Sigmoid colon (tissue), 7 donors: ENCODE data around the gene PLXNB2. TPM values are rescaled to one million over a fixed set of nuclear protein-coding genes. Genes with fewer than 3 reads are reported as not detected.

Experiments used
- DNase-seq: peaks from one replicate; pipeline ENCODE4 v3.0.0-alpha.2; 2019
- H3K27ac ChIP-seq, 4 donors: fragments of 200-600 bp; sonication (generic); one replicate each; pipeline ENCODE4 v1.5.1; 2016 to 2019; ENCODE audit warnings: mild to moderate bottlenecking in 1 of 4
- H3K27me3 ChIP-seq, 3 donors: fragments of 200-600 bp; sonication (generic); one replicate each; pipeline ENCODE4 v1.5.1; 2019; ENCODE audit warnings: mild to moderate bottlenecking in 1 of 3
- H3K36me3 ChIP-seq, 4 donors: fragments of 200-600 bp; sonication (generic); one replicate each; pipeline ENCODE4 v1.5.1; 2016 to 2019
- H3K4me1 ChIP-seq, 4 donors: fragments of 200-600 bp; sonication (generic); one replicate each; pipeline ENCODE4 v1.5.1; 2017 to 2019
- H3K4me3 ChIP-seq, 4 donors: fragments of 200-600 bp; sonication (generic); one replicate each; pipeline ENCODE4 v1.5.1; 2017 to 2019; ENCODE audit warnings: mild to moderate bottlenecking in 2 of 4, moderate library complexity in 1 of 4
- H3K9me3 ChIP-seq, 4 donors: fragments of 200-600 bp in 3 of 4; sonication (generic) in 3 of 4; one replicate each; pipeline versions ENCODE4 v1.5.1 to v1.6.1; 2013 to 2019
- EP300 ChIP-seq, 4 donors: sonication (generic); formaldehyde crosslinking; IDR thresholded peaks; one replicate each; pipeline ENCODE4 v1.6.1; 2017; ENCODE audit warnings: antibody characterized with exemption in 4 of 4
- POLR2A ChIP-seq, 2 donors: fragments of 450-650 bp; IDR thresholded peaks; one replicate each; pipeline ENCODE4 v1.6.1; 2016; ENCODE audit warnings: antibody characterized with exemption in 2 of 2, mild to moderate bottlenecking in 2 of 2, moderate library complexity in 2 of 2
- POLR2AphosphoS5 ChIP-seq, 4 donors: sonication (generic); formaldehyde crosslinking; IDR thresholded peaks; one replicate each; pipeline ENCODE4 v1.6.1; 2017; ENCODE audit warnings: antibody characterized with exemption in 4 of 4
- WGBS, 2 donors: extraction: QIAGEN DNeasy Blood & Tissue Kit; methylation state at CpG; one replicate each; pipeline ENCODE4 v1.1.7; 2013; 5-methylcytosine and 5-hydroxymethylcytosine counted together
- intact Hi-C: fragments of 100-400 bp; cut with DNase I; formaldehyde crosslinking; loops from one replicate; pipeline ENCODE4 v1.15.1; 2023
- polyA plus RNA-seq, 3 donors: library from polyadenylated mRNA; stranded (reverse); fragments of 200-250 nt; gene quantifications; one replicate each; pipeline ENCODE4 v1.2.3, GENCODE V29; 2013
- total RNA-seq, 4 donors: library from RNA; depleted of rRNA; stranded (reverse); fragments of >200 nt; gene quantifications; one replicate each; pipeline ENCODE4 v1.1.0, GENCODE V29; 2016
- TF ChIP-seq, protein P1 (sequence below), 4 experiments: fragments of 450-650 bp in 3 of 4; fragments of 200-600 bp in 1 of 4; IDR thresholded peaks; one replicate each; pipeline ENCODE4 v1.5.1; 2016 to 2019; ENCODE audit warnings: antibody characterized with exemption in 4 of 4, mild to moderate bottlenecking in 3 of 4, moderate library complexity in 2 of 4
- donor health status: healthy with polysubstance abuse.
- donor health status: Bipolar disorder and iron deficiency.
- donor health status: healthy.

The PLXNB2 gene
- total and polyA plus RNA-seq, 7 donors = 18.6 to 150 (median 67.5) TPM

DNA sequence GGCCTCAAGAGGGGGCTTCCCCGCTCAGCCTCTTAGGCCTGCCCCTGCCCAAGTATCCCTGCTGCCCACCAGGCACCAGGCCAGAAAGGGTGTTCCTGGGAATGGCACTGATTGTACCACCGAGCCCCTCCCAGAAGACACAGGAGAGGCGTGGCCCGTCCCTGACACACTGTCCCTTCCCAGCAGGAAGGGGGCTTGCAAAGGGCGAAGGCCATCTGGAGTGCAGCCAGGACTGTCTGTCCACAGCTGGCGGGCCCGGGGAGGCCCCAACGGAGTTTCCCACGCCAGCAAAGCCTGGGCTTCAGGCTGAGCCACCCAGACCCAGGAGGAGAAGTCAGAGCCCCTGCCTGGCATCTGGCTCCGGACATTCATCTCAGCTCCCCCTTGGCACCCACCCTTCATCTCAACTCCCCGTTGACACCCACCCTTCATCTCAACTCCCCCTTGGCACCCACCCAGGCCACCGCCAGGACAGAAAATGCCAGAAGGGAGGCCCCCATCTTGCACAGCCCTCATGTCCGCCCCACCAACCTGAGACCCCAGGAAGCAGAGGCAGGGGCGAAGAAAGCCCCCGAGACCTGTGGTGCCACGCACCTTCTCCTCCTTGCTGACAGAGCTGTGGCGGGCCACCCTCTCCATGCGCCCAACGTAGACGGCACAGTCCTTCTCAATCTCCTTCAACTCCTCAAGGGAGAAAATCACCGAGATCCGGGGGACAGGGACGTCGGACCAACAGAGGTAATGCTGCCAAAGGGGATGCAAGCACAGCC lies 82.1 kb downstream of the PLXNB2 start:
- H3K27ac ChIP-seq = no peak overlapping the region
- H3K4me1 ChIP-seq = no peaks in the 10 kb centered on the region
- intact Hi-C loops = no loop called here
- peaks cover 53 to 92% (median 72%) of the 10 kb centered on the region in 4 donors for H3K36me3 ChIP-seq
- TF ChIP-seq POLR2A (IDR thresholded peaks at IDR 0.05) = no peak
- TF ChIP-seq POLR2AphosphoS5 (IDR thresholded peaks at IDR 0.05) = no peak
- TF ChIP-seq, protein P1, sequence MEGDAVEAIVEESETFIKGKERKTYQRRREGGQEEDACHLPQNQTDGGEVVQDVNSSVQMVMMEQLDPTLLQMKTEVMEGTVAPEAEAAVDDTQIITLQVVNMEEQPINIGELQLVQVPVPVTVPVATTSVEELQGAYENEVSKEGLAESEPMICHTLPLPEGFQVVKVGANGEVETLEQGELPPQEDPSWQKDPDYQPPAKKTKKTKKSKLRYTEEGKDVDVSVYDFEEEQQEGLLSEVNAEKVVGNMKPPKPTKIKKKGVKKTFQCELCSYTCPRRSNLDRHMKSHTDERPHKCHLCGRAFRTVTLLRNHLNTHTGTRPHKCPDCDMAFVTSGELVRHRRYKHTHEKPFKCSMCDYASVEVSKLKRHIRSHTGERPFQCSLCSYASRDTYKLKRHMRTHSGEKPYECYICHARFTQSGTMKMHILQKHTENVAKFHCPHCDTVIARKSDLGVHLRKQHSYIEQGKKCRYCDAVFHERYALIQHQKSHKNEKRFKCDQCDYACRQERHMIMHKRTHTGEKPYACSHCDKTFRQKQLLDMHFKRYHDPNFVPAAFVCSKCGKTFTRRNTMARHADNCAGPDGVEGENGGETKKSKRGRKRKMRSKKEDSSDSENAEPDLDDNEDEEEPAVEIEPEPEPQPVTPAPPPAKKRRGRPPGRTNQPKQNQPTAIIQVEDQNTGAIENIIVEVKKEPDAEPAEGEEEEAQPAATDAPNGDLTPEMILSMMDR (IDR thresholded peaks at IDR 0.05) = no peak
- no peak for TF ChIP-seq EP300 (IDR thresholded peaks at IDR 0.05)
- peak; percentile 62 for DNase-seq
- no peaks in the 10 kb centered on the region for H3K27me3 ChIP-seq
- H3K9me3 ChIP-seq = no peaks in the 10 kb centered on the region
- 72 to 83% methylated on average over 24 of the region's 24 CpGs for WGBS, 2 donors
- H3K4me3 ChIP-seq = no peak overlapping the region

Other genes with a start within 250 kb of the PLXNB2 start
- not detected for gene TTLL8, start 249.3 kb downstream of the PLXNB2 start, total RNA-seq
- not detected for gene TTLL8, start 249.3 kb downstream of the PLXNB2 start, polyA plus RNA-seq
- under 1 TPM in 2 of 4 donors, not detected in 2; 0.14 to 0.16 TPM for gene MLC1, start 222.2 kb downstream of the PLXNB2 start, total RNA-seq
- gene MLC1, start 222.2 kb downstream of the PLXNB2 start, polyA plus RNA-seq = under 1 TPM in 1 of 3 donors, not detected in 2; 0.23 TPM
- gene MOV10L1, start 217.6 kb downstream of the PLXNB2 start, total RNA-seq = 1 to 10 TPM in 3 of 4 donors, under 1 TPM in 1; 0.82 to 5.6 (median 2.6) TPM
- under 1 TPM in 1 of 3 donors, not detected in 2; 0.47 TPM for gene MOV10L1, start 217.6 kb downstream of the PLXNB2 start, polyA plus RNA-seq
- gene PANX2, start 136.9 kb downstream of the PLXNB2 start, total RNA-seq = 1 to 10 TPM in 1 of 4 donors, under 1 TPM in 2, not detected in 1; 0.27 to 3.0 (median 0.36) TPM
- gene PANX2, start 136.9 kb downstream of the PLXNB2 start, polyA plus RNA-seq = under 1 TPM in 2 of 3 donors, not detected in 1; 0.17 to 0.60 TPM
- 10 to 100 TPM; 14.2 to 21.4 (median 18.2) TPM for gene TRABD, start 121.7 kb downstream of the PLXNB2 start, total RNA-seq
- 10 to 100 TPM; 24.6 to 88.1 (median 31.7) TPM for gene TRABD, start 121.7 kb downstream of the PLXNB2 start, polyA plus RNA-seq
- gene SELENOO, start 106.6 kb downstream of the PLXNB2 start, total RNA-seq = 10 to 100 TPM; 17.5 to 30.2 (median 22.3) TPM
- gene SELENOO, start 106.6 kb downstream of the PLXNB2 start, polyA plus RNA-seq = 10 to 100 TPM; 10.2 to 26.5 (median 15.7) TPM
- 10 to 100 TPM; 23.5 to 67.0 (median 28.2) TPM for gene TUBGCP6, start 62.6 kb downstream of the PLXNB2 start, total RNA-seq
- 10 to 100 TPM in 1 of 3 donors, 1 to 10 TPM in 2; 4.6 to 33.4 (median 4.8) TPM for gene TUBGCP6, start 62.6 kb downstream of the PLXNB2 start, polyA plus RNA-seq
- gene HDAC10, start 56.4 kb downstream of the PLXNB2 start, total RNA-seq = 10 to 100 TPM in 3 of 4 donors, 1 to 10 TPM in 1; 7.2 to 47.4 (median 14.9) TPM
- 10 to 100 TPM in 2 of 3 donors, 1 to 10 TPM in 1; 8.8 to 45.9 (median 12.0) TPM for gene HDAC10, start 56.4 kb downstream of the PLXNB2 start, polyA plus RNA-seq
- gene MAPK12, start 46.0 kb downstream of the PLXNB2 start, total RNA-seq = 1 to 10 TPM; 2.5 to 10.0 (median 6.7) TPM
- 1 to 10 TPM in 2 of 3 donors, under 1 TPM in 1; 0.60 to 6.0 (median 2.1) TPM for gene MAPK12, start 46.0 kb downstream of the PLXNB2 start, polyA plus RNA-seq
- 1 to 10 TPM in 3 of 4 donors, under 1 TPM in 1; 0.82 to 6.6 (median 4.5) TPM for gene MAPK11, start 37.3 kb downstream of the PLXNB2 start, total RNA-seq
- 1 to 10 TPM in 2 of 3 donors, under 1 TPM in 1; 0.23 to 7.3 (median 1.2) TPM for gene MAPK11, start 37.3 kb downstream of the PLXNB2 start, polyA plus RNA-seq
- gene DENND6B, start 19.4 kb upstream of the PLXNB2 start, total RNA-seq = 1 to 10 TPM; 2.1 to 7.2 (median 2.8) TPM
- 1 to 10 TPM in 2 of 3 donors, under 1 TPM in 1; 0.69 to 4.4 (median 1.2) TPM for gene DENND6B, start 19.4 kb upstream of the PLXNB2 start, polyA plus RNA-seq
- 10 to 100 TPM; 29.0 to 64.5 (median 43.9) TPM for gene PPP6R2, start 35.7 kb upstream of the PLXNB2 start, total RNA-seq
- gene PPP6R2, start 35.7 kb upstream of the PLXNB2 start, polyA plus RNA-seq = 10 to 100 TPM; 15.0 to 57.5 (median 22.4) TPM
- 10 to 100 TPM; 23.2 to 53.7 (median 32.3) TPM for gene SBF1, start 167.4 kb upstream of the PLXNB2 start, total RNA-seq
- 10 to 100 TPM; 13.8 to 67.3 (median 17.3) TPM for gene SBF1, start 167.4 kb upstream of the PLXNB2 start, polyA plus RNA-seq
- gene ADM2, start 173.9 kb upstream of the PLXNB2 start, total RNA-seq = not detected
- 1 to 10 TPM; 1.2 to 8.6 (median 3.2) TPM for gene ADM2, start 173.9 kb upstream of the PLXNB2 start, polyA plus RNA-seq
- not detected for gene MIOX, start 179.2 kb upstream of the PLXNB2 start, total RNA-seq
- gene MIOX, start 179.2 kb upstream of the PLXNB2 start, polyA plus RNA-seq = under 1 TPM in 1 of 3 donors, not detected in 2; 0.20 TPM
- 10 to 100 TPM; 24.8 to 52.5 (median 45.3) TPM for gene LMF2, start 200.1 kb upstream of the PLXNB2 start, total RNA-seq
- gene LMF2, start 200.1 kb upstream of the PLXNB2 start, polyA plus RNA-seq = 10 to 100 TPM in 2 of 3 donors, 1 to 10 TPM in 1; 7.2 to 61.1 (median 11.3) TPM
- 10 to 100 TPM; 30.7 to 54.0 (median 35.6) TPM for gene NCAPH2, start 200.6 kb upstream of the PLXNB2 start, total RNA-seq
- 10 to 100 TPM; 20.3 to 45.3 (median 22.2) TPM for gene NCAPH2, start 200.6 kb upstream of the PLXNB2 start, polyA plus RNA-seq
- 1 to 10 TPM in 3 of 4 donors, not detected in 1; 1.3 to 1.8 (median 1.4) TPM for gene SCO2, start 218.0 kb upstream of the PLXNB2 start, total RNA-seq
- 1 to 10 TPM; 3.9 to 5.4 (median 5.1) TPM for gene SCO2, start 218.0 kb upstream of the PLXNB2 start, polyA plus RNA-seq
- 10 to 100 TPM; 20.0 to 44.3 (median 22.5) TPM for gene TYMP, start 222.4 kb upstream of the PLXNB2 start, total RNA-seq
- gene TYMP, start 222.4 kb upstream of the PLXNB2 start, polyA plus RNA-seq = 100 to 1,000 TPM in 1 of 3 donors, 10 to 100 TPM in 2; 17.4 to 169 (median 89.5) TPM
- not detected for gene KLHDC7B, start 238.3 kb upstream of the PLXNB2 start, total RNA-seq
- gene KLHDC7B, start 238.3 kb upstream of the PLXNB2 start, polyA plus RNA-seq = 1 to 10 TPM in 1 of 3 donors, not detected in 2; 2.0 TPM